ENCODE results near the gene SAMSN1.
"Not testable (repeated sequence)": the region's sequence is repeated elsewhere in the genome, so short reads cannot be mapped to it uniquely, and the experiment has no call there.

The SAMSN1 gene

GRCh38 chr21:14527696-14528652 is 18.1 kb downstream of the SAMSN1 start:
- no peak for DNase-seq

GRCh38 chr21:14526836-14527695 is 19.0 kb downstream of the SAMSN1 start:
- DNase-seq = no peak

DNA sequence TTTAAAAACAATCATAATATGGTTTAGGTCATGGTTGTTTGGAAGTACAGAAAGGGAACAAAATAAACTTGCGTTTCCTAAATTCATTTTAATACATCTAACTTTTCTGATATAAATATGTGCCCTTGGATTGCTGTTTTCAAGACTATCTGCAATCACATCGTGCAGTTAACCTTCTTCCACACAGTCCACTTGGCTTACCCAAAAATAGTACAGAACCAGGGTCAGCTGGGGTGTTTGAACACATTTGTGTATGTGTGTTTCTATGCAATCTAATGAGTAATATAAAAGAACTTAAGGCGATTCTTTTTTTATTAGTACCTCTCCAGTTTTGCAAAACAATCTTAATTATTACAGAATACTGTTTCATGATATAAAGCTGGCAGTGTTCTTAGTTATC is 19.9 kb downstream of the SAMSN1 start:
- no peak for DNase-seq

DNA sequence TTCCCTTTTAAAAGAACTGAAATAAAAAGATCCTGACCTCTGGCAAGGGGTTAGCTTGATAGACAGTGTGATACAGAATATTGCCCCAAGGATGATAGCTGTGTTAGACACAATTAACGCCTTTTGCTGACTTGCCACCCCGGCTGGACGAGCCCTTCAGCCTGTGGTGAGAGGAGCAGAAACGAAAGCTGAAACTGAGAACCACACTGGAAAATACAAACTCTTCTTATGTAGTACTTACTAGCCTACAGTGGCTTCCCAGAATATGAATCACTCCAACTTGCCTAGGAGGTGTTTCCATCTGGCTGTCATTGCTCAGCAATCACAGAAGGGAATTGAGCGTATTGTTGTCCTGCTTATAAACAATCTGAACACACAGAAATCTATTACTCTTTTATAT is 22.9 kb downstream of the SAMSN1 start:
- peak; percentile 28 for DNase-seq

- DNase-seq = no peak
Measured at GRCh38 chr21:14522736-14523135, 23.4 kb downstream of the SAMSN1 start.

GRCh38 chr21:14520535-14520934 is 25.6 kb downstream of the SAMSN1 start:
- DNase-seq = no peak

DNA sequence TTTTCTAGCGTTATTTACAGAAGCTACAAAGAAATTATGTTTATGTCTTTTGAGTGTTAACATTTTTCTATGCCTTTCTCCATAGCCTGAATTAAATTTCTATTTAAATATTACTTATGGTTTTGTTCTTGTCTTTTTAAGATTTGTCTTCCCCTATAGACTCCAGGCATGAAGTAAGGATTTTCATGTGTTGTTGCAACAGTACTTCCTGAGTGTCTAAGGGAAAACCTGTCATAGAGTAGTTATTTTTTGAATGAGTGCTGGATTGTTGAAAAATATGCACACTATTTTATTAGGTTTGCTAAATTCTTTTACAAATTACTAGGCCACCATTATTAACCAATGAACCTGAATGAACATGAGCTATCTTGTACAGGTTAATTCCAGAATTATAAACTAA is 27.1 kb downstream of the SAMSN1 start:
- no peak for DNase-seq

DNA sequence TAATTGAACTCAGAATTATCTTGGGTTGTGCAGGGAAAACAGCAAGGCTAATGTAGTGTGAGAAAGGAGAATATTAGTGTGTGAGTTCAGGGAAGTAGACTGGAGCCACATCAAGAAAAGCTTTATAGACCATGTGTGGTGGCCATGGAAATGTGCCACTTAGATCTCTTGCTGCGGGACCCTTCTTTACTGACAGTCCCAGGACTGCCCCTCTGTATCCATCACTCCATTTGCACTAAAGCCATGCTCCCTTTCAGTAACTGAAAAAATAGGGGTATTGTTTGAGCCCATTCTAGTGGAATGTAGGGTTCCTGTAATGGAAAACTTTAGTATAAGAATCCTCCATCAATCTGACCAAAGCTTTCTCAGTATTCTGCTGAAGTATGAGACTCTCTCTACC is 32.3 kb downstream of the SAMSN1 start:
- no peak for DNase-seq

GRCh38 chr21:14506859-14507457 is 39.2 kb downstream of the SAMSN1 start:
- DNase-seq = not testable (repeated sequence)

DNA sequence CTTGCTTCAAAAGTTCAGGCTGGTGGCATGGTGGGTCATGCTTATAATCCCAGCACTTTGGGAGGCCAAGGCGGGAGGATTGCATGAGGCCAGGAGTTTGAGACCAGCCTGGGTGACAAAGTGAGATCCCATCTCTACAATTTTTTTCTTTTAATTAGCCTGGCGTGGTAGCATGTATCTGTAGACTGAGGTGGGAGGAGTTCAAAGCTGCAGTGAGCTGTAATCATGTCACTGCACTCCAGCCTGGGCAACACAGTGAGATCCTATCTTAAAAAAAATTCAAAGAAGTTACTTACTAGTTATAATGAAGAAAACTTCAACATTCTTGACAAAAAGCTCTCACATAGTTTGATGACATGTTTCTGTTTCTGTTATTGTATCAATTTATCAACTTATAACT is 45.2 kb downstream of the SAMSN1 start:
- no peak for DNase-seq

DNA sequence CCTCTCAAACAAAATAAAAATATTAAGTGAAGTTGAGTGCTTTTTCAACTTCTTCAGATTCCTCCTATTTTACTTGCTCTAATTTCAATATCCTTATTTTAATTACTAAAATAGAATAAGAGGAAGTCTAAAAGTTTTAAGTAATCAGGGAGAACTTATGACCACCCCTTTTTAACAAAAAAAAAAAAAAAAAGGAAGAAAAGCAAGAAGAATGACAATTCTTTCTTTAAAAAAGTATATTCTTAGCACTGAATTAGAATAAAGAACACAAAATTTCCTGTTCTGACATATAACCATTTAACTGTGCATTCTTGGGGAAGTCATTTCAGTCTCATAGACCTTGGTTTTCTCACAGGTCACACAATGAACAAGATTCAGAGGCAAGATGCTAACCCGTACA is 46.8 kb downstream of the SAMSN1 start:
- no peak for DNase-seq

- DNase-seq = no peak
Measured at GRCh38 chr21:14497825-14498224, 48.3 kb downstream of the SAMSN1 start.

- no peak for DNase-seq
Measured at GRCh38 chr21:14495075-14495474, 51.0 kb downstream of the SAMSN1 start.

GRCh38 chr21:14494181-14494580 is 51.9 kb downstream of the SAMSN1 start:
- DNase-seq = not testable (repeated sequence)

DNA sequence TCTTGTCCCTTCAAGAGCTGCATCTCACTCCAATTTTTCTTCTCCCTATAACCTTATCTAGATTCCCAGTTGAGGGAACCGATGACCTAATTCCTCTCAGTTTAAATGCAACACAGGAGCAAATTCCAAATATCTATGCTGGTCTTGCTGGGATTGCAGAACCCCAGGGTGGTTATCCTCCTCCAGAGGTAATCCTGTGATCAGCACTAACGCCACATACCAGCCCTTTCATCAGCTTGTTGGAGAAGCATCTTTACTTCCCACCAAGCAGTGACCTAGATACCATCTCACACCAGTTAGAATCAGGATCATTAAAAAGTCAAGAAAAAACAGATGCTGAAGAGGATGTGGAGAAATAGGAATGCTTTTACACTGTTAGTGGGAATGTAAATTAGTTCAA is 52.4 kb downstream of the SAMSN1 start:
- no peak for DNase-seq

- no peak for DNase-seq
Measured at GRCh38 chr21:14492931-14493330, 53.2 kb downstream of the SAMSN1 start.

DNA sequence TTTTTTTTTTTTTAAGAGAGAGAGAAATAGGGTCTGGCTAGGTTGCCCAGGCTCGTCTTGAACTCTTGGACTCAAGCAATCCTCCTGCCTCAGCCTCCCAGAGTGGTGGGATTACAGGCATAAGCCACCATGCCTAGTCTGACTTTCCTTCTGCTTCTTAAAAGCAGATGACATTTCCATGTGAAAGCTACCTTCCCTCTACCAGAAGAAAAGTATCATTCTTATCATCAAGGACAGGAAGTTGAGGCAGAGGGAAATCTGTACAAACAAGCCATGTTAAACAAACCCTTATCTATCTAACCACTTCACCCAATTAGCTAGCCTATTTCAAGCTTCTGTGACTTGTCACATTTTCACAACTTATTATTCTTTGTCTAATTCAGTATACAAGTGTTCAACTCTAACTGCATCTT is 54.8 kb downstream of the SAMSN1 start:
- DNase-seq = no peak

DNA sequence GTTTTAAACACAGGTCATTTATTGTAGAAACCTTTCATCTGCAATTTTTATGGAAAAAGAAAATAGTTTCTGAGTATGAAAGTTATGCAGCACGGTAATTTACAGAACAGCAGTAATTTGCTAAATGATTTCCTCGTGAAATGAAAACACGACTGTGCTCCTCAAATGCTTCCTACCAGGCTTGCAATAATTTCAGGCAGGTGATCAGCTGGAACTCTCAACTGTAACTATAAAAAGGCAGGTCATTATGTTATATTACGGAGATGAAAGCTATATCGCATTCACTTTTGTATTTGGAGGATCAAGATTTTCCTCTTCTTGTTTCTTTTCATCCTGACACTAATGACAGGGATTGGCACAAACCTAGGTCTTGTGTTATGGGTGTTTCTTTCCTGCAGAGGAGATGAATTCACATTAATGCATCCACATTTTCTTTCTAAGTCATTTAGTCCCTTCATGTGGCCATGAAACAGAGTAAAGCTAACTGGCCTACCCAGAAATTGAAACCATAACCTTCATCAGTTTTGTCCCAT is 57.4 kb downstream of the SAMSN1 start:
- DNase-seq = no peak

- DNase-seq = no peak
Measured at GRCh38 chr21:14487490-14488432, 58.4 kb downstream of the SAMSN1 start.

GRCh38 chr21:14486869-14487268 is 59.2 kb downstream of the SAMSN1 start:
- no peak for DNase-seq

GRCh38 chr21:14484188-14485009 is 61.7 kb downstream of the SAMSN1 start:
- DNase-seq = no peak
